Ammon's horn (tissue), 1 donor: ENCODE results near the gene RPS6KA2.
"Not testable (repeated sequence)": the region's sequence is repeated elsewhere in the genome, so short reads cannot be mapped to it uniquely, and the experiment has no call there.

Experiments used
- DNase-seq: peaks from one replicate; pipeline ENCODE4 v3.0.0-alpha.2; 2016; ENCODE audit warnings: low spot score

Gene RPS6KA2

DNA sequence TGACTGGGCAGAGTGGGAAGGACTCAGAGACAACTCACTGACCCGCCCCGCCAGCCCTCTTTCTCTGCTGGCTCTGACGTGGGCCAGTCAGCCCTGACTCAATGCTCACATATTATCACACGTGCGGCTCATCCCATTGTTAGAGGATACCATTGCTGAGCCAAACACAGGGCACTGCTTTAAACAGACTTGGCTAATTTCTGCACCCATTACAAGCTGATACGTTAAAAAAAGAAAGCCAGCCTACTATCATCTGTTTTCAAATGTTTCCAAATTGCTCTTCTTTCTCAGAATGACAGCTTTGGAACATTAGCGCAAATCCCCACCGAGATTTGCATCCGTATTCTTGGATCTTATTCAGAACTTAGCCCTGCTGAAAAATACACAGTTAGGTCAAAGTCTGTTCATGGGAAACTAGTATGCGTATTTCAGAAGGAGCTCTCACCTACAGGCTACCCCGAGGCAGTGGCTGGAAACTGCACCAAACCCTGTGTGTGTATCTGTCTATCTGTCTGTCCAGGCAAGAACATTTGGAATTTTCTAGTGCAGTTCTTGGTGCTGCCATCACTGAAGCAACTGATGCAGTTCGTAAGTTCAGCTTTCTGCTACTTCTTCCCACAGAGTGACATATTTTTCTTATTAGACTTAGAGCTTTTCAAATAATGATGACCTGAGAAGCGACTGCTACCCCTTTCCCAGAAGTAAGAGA lies 73.3 kb downstream of the RPS6KA2 start:
- peak; percentile 55 for DNase-seq

DNA sequence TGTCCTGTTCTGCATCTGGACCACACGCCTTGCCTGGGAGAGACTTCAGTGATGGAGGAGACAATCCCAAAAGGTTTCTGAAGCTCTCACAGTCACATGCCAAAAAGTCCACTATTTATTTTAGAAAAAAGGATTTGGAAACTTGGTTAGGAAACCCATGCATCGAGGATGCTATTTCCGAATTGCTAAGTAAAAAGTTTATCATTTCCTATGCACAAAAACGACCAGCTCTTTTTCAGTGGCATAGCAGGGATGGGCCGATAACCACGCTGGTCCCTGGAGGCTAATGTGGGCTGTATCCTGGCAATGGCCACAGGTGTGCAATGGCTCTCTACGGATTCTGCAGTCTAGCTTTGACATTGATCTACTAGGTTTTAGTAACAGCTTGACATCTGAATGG lies 74.5 kb downstream of the RPS6KA2 start:
- no peak for DNase-seq

DNA sequence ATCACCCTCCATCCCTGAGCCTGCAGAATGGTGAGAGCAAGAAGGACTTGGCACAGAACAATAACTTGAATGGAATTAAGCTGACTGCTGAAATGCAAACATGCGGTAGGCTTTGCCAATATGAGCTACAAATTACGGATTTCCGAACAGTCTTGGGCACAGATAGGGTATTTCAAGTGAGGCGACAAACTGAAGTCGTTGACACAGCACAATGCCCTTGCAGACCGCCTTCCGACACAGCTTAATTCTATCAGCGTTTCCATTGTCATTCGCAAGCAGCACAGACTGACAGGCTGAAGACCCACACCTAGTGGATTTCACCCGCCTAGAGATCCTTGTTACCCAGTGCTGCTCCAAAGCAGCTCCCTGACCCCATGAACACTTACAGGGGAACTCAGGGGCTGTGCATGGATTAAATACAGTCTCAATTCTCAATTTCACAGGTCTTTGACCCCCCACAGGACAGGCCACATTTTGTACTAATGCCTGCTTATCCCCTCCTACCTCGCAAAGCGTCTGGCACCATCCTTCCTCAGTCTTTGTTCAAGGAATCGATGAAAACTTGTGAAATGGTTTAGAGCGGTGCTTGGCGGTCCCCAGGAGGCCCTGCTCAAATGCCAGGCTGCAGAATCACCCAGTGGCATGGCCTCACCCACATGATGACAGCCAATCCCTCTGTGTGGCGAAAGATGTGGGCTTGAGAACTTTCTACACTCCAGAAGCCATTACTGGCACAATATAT lies 75.1 kb downstream of the RPS6KA2 start:
- no peak for DNase-seq

DNA sequence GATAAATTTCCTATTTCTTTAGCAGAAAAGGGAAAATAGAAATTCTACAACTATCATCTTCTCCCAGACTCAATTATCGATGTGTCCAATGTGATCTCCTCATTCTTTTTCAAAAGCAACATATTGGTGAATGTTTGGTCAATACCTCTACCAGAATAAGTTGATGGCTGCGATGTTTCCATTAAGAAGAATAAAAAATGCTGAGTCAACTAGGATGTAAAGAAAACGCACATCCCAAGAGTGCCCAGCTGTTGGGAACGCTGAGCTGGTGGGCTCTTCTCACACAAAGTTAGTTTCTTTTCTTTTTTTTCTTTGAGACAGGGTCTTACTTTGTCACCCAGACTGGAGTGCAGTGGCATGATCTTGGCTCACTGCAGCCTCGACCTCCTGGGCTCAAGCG lies 80.4 kb downstream of the RPS6KA2 start:
- DNase-seq, result no peak

DNA sequence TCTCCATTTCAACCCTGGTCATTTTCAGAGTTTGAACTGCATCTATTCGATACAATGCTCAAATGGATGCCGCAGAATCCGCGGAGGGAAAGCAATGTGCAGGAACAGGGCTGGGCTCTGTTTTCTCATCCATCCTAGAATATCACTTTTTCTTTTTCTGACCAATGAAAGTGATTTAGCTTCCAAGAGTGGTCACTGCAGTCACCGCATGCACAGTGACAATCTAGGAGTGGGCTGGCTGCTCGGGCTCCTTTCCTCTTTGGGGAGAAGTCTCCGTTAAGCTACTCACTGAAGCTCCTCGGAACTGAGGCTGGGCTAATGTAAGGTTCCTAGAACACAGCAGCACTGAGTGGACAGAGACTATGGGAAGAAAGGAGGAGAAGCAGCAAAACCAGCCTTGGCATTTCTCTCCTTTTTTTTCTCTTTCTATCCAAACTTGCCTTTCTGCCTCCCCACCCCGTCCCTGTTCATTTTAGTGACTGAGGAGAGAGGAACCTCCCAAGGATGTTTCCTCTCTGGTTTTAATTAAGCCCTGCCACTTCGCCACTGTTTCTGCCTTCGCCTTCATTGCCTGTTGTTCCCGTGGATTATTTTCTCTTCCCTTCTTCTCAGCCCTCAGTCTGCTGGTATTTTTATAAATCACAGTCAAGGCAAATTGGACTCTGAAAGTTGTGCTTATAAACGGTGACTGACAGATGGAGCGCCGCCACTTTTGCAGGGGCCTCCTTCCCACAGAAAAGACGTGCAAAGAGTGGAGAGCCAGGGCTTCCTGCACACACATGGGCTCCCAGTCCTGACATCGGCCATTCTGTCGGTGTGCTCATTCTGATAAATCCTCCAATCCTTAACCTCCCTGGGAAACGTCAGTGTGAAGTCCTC lies 81.7 kb downstream of the RPS6KA2 start:
- DNase-seq, result no peak

DNA sequence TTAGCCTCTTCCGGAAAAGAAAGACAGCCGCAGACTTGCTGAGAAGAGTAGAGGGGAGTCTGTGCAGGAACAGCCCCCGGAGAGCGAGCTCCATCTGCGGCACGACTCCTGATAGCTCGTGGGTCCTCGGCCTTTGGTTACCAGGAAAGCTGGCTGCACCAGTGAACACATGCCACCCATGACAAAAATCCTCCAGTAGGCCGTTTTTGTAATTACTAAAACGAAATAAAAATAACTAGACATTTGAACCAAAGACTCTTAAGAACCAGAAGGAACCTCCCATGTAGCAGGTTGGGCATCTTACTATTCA lies 82.8 kb downstream of the RPS6KA2 start:
- no peak for DNase-seq

DNA sequence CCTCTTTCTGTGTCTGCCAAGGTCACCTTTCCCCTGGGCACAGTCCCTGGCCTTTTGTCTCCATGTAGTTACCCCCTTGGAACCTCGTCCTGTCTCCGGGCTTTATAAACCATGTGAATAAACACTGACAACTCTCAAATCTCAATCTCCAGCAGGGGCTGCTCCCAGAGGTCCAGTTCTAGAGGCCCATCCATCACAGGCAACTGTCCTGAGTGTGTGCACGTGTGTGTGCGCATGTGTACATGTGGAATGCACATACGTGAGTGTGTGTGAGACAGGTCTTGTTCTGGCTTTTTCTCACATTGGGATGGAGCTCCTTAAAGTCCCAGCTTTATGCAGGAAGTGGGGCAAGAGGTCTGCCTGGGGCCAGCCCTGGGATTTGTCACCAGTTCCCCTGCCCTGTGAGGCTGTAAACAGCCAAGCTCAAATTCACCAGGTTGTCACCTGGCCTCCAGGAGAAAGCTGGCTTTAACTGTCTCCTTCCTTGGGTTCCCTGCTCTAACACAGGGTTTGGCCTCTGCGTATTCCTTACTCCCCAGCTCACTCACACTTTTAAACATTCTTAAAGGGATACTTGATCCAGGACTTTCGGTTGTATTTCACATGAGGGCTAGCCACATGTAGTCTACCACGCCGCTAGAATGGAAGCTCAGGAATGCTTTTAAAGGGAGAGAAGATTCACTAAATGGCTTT lies 83.3 kb downstream of the RPS6KA2 start:
- DNase-seq, result no peak

DNA sequence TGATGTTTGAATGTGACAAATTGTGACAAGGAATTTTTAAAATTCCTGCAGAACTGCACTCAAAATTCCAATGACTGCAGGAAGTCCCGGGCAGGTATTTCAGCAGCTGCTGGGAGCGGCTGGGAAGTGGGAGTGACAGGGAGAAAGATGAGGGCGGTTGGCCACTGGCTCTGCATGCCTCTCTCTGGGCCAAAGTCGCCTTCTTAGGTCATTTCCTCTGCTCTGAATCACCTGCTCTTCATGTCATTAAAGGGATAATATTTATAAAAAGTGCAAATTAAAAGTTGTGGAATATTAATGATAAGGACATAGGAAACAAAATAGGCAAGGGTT lies 84.5 kb downstream of the RPS6KA2 start:
- no peak for DNase-seq

DNA sequence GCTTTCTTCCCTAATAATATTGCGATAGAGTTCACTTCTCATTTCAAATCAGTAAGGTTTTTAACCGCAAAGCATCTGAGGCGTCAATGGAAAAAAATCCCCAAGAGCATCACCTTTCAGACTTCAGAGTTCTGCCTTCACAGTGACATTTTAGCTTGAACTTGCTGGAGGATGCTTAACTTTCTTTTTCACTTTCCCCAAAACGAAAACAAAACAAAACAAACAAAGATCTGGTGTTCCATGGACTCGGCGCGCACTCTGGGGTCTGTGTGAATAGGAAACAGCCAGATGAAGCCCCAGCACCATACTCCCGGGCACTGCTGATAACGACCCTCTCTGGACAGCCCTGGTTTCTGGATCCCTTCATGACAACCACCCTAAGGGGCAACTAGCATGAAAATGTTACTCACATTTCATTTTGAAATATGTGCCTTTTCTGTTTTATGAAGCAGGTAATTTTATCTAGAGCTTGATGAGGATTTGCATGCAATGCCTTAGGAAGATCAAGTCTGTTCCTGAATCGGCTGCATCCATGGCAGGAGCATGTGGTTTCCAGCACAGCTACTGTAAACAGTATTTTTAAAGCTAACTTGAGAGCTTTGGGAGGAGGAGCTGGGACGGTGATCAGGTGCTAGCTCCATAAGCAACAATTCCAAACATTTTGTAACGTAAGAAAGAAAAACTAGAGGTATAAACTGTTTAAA lies 85.0 kb downstream of the RPS6KA2 start:
- DNase-seq, result no peak

DNA sequence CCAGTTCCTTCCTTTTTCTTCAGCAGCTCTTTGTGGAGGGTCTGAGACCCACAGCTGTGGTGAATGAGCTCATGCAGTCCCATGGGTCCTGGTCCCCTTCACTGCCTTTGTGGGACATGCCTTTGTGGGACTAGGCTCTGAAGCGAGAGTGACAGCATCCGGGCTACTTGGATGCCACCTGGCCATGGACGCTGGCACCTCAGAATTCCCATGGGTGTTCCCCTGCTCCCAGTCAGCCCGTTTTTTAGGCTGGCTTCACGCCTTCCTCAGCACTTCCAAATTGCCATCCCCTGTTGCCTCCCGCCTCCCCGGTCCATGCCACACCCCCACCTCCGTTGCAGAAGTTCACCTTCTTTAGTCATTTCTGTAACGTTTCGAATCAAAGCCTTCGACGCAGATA lies 85.7 kb downstream of the RPS6KA2 start:
- DNase-seq, result no peak

DNA sequence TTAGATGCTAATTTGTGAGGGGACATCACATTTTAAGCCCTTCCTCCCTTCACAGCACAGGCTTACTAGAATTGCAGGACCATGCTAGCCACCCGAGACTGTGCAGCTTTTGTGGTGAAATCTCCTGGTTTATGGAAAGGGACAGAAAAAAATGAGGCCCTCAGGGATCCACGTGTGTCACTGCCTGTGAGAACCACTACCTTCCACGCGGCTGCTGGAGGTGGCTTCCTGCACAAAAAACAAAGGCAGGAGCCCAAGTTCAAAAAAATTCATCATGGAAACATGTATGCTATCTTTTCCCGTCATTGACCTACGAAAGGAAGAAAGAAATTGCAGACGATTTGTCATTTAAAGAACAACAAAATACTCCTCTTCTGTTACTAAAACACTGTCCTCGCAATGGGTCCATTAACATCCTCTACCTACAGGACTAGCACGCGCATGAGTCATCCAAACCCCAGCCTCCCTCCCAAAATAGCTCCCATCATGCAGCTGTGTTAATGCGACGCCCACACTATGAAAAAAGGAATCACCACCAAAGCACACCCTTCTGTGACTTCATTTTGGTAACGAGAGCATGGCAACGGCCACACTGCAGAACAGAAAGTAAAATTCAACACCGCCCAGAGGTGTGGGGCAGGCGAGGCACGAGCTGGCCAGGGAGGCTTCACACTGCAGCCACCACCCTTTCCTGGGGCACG lies 86.3 kb downstream of the RPS6KA2 start:
- DNase-seq, result peak; percentile 34

DNA sequence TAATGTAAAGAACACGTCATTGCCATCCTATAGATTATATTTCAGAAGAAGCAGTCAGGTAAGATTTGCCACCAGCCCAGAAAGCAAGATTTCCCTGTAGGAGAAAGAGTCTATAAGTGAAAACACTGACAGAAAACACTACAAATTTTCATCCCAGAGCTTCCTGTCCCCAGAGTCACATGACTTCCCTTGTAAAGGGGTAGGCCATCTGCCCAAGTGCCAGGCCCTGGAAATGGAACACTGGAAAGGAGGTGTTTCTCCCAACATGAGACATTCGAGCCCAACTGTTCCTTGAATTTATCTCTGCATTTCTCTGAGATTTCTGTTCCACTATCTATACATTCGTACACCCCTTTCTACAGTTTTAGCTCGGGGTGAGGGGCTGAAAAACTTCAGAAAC lies 87.5 kb downstream of the RPS6KA2 start:
- DNase-seq, result no peak

DNA sequence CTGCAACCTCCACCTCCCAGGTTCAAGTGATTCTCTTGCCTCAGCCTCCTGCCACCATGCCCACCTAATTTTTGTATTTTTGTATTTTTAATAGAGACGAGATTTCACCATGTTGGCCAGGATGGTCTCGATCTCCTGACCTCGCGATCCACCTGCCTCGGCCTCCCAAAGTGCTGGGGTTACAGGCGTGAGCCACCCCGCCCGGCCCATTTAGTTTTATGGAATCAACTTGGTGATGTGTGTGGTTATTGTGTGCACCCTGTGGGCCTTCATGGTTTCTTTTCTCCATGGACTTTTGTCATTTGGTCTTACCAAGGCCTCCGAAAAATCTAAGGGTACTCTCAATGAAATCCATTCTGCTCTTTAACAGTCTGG lies 88.1 kb downstream of the RPS6KA2 start:
- not testable (repeated sequence) for DNase-seq

DNA sequence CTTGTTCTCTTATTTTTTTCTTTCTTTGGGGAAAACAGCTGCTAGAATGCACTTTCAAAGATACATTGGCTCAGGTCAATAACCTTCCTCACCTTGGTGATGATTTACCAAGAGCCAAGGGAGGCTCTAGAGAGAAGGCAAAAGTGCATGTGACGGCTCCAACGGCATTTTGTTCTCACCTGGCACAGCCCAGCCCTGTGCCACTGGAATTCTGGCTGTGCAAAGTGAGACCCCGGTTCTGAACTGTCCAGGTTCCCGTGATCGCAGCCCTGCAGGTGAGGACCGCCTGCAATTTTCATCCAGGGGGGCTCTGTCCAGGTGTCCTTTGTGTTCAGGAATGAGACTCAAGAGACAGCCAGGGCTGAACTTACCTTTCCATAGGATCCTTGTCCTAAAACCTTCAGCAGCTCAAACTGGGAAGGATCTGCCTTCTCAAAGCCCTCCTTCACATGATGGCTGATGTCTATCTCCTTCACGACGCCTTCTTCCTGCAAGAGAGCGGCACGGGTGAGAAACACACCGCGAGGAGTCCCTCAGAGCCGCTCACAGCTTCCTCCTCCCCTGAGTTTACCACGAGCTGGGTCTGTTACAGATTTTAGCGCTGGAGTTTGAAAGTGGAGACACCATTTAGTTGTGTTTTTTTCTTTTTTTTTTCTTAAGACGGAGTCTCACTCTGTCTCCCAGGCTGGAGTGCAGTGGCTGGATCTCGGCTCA lies 88.6 kb downstream of the RPS6KA2 start:
- DNase-seq, result no peak

DNA sequence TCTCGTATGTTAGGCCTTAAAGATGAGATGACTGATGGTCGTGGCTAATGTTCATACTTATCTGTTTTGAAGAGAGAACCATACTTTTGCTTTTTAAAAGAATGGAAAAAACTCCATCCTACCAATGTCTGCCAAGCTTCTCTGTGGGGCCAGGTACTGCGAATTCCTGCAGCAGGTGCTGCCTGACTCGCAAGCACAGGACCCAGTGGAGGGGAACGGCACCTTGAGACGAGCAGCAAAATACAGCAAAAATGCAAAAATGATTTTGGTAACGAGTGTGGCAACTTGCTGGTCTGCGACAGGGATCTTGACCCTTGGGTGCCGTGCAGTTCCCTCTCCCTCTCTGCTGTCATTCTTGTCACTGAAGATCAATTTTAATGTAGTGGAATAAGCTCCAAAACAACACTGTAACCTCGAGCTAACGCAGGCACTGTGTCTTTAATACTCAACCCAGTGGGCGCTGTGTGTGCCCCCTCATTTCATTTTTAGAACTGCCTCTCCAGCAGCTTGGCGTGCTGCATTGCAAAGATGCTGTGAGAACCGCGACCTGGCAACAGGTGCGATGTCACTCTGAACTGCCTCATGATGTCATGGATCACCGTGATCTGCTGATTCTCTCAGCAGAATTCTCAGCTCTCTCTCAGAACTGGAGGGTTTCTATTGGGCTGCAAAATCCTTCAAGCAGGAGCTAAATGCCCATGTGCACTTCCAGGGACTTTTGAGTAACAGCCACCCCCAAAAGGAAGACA lies 92.2 kb downstream of the RPS6KA2 start:
- no peak for DNase-seq

DNA sequence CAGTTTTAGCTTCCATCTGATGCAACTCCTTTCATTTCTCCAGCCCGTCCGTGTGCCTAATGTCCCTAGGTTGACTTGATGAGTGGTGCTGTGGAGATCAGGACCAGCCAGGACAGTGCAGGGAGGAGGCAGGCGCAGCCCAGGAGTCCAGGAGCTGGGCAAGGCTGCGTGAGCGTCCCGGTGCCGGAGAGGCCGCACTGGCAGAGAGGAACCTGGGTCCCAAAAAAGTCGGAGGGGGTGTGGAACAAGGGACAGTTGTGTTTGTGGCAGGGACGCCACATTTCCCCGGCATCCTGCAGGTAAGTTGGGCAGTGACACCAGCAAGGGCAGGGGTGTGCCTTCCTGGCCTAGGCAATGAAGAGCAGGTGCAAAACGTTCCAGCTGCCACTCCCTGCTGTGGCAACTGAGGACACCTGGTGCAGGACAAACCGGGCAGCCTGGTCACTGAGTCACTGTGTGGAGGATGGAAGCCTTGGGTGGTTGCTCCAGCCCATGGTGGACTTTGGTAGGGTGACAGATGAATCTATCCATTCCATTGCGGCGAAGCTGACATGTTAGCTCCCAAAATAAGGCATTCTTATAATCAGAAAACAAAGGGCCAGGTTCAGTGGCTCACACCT lies 93.7 kb downstream of the RPS6KA2 start:
- DNase-seq, result no peak

DNA sequence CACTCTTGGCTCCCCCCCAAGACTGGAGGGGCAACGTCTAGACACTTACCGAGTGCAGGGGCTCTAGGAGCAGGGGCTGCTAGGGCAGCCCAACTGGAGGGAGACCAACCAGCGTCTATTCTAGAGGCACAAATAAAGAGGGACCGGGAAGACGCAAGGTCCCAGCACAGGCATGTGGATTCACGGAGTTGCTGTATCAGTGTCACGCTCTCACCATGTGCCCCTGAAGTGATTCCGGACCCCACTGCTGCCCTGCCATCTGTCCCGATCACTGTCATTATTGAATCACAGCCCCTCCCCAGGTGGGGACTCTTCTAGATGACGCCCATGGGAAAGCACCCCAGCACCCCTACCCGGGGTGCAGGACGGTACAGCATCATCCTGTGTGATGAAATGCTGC lies 94.7 kb downstream of the RPS6KA2 start:
- DNase-seq, result no peak

DNA sequence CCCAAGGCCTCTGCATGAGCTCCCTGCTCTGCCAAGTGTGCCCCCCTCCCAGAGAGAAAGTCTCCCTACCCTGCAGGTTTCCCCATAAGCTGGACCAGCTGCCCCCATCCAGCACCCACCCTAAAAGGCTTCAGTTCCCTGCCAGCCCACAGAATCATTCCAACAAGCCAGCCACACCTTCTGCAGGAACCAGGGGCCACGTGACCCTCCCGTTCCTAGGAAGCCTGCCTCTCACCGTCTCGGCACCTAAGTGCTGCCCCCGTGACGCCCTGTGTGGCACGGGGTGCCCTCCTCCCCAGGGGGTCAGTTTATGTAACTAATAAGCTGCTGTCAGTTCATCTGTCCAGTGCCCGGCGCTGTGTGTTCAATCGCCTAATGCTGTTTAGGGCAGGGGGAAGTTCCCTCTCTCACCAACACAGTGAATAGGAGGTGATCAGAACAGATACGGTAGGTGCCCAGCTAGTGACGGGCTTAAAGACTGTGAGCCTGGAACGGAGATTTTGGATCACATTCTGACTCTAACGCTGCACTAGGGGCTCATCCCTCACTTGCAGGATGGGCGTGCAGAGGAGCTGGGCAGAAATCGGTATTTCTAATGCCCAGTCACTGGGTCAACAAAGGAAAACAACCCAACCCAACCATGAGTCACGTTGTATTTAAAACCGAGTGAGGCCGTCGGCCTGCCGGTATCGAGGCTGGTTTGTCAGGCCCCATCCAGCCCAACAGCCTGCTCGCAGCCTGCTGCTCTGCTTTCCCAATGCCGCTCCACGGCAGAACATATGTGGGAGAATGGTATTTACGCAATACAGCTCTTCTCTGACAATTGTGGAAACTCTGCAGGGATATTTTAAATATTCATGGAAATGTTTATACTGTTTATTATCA lies 96.6 kb downstream of the RPS6KA2 start:
- DNase-seq, result peak; percentile 22
